IPS DF 4.7 (cell line): Measurements from ENCODE around the gene CALR.
"Not testable (repeated sequence)": the region's sequence is repeated elsewhere in the genome, so short reads cannot be mapped to it uniquely, and the experiment has no call there.

Experiments
- DNase-seq: peaks from one replicate; pipeline ENCODE4 v3.0.0-alpha.2; 2013; ENCODE audit warnings: low spot score; ENCODE audit errors: extremely low read depth

The CALR gene

GRCh38 chr19:12976109-12976508, 37.7 kb downstream of the CALR start:
- DNase-seq, result not testable (repeated sequence)

- DNase-seq, result no peak
Measured at GRCh38 chr19:12979974-12980373, 41.6 kb downstream of the CALR start.

- DNase-seq, result no peak
Measured at GRCh38 chr19:12982648-12983047, 44.2 kb downstream of the CALR start.

- no peak for DNase-seq
Measured at GRCh38 chr19:12983091-12983490, 44.7 kb downstream of the CALR start.

- no peak for DNase-seq
Measured at GRCh38 chr19:12983542-12984142, 45.2 kb downstream of the CALR start.

GRCh38 chr19:12984143-12984627, 45.8 kb downstream of the CALR start:
- DNase-seq, result no peak

- no peak for DNase-seq
Measured at GRCh38 chr19:12984683-12985048, 46.3 kb downstream of the CALR start.

GRCh38 chr19:12985049-12985776, 46.8 kb downstream of the CALR start:
- DNase-seq, result no peak

GRCh38 chr19:12986726-12987125, 48.3 kb downstream of the CALR start:
- no peak for DNase-seq

- no peak for DNase-seq
Measured at GRCh38 chr19:12987190-12987589, 48.8 kb downstream of the CALR start.

- DNase-seq, result no peak
Measured at GRCh38 chr19:12987781-12988180, 49.4 kb downstream of the CALR start.

- DNase-seq, result no peak
Measured at GRCh38 chr19:12990431-12990830, 52.0 kb downstream of the CALR start.

- DNase-seq, result no peak
Measured at GRCh38 chr19:12990853-12991252, 52.4 kb downstream of the CALR start.

- no peak for DNase-seq
Measured at GRCh38 chr19:12991296-12991695, 52.9 kb downstream of the CALR start.

- no peak for DNase-seq
Measured at GRCh38 chr19:12992729-12993128, 54.3 kb downstream of the CALR start.

GRCh38 chr19:12993562-12993961, 55.2 kb downstream of the CALR start:
- DNase-seq, result no peak
